GM12801 (cell line): ENCODE measurements around the gene AK3.

Source experiments
- TF ChIP-seq, protein P1 (sequence below): IDR thresholded peaks from one replicate; pipeline ENCODE4 v1.5.1; 2011; ENCODE audit warnings: control low read depth; ENCODE audit not compliant: insufficient read length; ENCODE audit errors: extremely low read depth

Gene AK3

DNA sequence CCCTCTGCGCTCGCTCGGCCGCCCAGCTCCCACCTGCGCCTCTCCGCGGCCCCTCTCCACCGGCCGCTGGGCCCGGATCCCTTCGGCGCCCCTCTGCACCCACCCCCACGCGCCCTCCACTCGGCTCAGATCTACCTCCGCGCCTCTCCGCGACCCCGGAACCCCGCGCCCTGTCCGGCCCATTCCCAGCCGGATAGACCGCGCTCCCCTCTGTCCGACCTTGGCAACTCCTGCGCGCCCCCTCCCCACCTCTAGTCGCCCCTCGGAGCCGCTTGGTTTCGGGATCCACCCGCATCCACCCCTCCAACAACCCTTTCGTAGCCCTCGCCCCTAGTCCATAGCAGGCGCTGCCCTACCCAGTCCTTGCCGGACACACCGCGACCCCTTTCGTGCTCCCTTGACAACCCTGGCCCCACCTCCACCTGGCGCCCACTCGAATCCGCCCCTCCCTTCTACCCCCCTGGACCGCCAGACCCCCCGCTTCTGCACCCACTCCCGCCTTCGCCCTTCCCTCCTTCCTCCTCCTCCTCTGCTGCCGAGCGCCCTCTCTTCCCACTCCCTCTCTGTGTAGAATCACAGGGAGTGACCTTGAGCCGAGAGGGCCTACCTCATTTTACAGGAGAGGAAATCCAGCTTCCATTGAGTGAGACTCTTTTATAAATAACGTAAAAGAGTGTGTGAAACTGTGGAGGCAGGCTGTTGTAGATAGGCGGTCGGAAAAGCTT lies 525 bp upstream of the AK3 start:
- TF ChIP-seq, protein P1, sequence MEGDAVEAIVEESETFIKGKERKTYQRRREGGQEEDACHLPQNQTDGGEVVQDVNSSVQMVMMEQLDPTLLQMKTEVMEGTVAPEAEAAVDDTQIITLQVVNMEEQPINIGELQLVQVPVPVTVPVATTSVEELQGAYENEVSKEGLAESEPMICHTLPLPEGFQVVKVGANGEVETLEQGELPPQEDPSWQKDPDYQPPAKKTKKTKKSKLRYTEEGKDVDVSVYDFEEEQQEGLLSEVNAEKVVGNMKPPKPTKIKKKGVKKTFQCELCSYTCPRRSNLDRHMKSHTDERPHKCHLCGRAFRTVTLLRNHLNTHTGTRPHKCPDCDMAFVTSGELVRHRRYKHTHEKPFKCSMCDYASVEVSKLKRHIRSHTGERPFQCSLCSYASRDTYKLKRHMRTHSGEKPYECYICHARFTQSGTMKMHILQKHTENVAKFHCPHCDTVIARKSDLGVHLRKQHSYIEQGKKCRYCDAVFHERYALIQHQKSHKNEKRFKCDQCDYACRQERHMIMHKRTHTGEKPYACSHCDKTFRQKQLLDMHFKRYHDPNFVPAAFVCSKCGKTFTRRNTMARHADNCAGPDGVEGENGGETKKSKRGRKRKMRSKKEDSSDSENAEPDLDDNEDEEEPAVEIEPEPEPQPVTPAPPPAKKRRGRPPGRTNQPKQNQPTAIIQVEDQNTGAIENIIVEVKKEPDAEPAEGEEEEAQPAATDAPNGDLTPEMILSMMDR, result no peak

DNA sequence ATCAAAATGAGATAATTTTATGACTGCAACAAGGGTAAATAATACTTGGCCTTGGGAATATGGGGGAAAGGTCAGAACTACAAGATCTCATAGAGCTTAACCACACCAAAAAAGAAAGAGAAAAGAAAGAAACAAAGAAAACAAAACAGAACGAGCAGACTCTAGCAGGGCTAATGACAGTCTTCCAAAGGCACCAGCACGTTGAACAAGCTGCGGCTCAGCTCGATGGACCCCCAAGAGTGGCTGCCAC lies 689 bp downstream of the AK3 start:
- TF ChIP-seq, protein P1, result no peak

DNA sequence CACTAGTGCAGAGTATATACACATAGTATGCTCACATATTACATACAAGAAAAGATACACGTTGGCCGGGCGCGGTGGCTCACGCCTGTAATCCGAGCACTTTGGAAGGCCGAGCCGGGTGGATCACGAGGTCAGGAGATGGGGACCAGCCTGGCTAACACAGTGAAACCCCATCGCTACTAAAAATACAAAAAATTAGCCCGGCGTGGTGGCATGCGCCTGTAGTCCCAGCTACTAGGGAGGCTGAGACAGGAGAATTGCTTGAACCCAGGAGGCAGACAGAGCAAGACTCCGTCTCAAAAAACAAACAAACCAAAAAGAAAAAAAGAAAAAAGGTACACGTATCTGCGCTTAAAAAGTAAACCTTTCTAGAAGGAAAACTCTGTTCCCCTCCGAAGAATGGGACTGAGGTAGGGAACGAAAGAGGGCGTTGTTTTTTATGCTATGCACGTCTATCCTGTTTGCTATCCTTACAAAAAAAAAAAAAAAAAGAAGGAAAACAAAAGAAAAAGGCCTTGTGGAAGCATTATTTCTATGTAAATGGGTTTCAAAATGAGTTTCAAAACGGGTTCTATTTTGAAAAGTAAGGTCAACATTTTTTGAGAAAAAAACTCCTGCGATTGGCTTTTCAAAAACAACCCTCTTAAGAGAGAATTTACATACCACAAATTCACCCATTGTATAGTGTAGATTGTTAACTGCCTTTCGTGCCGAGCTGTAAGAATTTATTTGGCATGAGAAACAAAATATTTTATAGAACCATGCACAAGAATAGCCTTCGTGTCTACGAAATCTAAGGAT lies 1.2 kb downstream of the AK3 start:
- TF ChIP-seq, protein P1, result no peak

DNA sequence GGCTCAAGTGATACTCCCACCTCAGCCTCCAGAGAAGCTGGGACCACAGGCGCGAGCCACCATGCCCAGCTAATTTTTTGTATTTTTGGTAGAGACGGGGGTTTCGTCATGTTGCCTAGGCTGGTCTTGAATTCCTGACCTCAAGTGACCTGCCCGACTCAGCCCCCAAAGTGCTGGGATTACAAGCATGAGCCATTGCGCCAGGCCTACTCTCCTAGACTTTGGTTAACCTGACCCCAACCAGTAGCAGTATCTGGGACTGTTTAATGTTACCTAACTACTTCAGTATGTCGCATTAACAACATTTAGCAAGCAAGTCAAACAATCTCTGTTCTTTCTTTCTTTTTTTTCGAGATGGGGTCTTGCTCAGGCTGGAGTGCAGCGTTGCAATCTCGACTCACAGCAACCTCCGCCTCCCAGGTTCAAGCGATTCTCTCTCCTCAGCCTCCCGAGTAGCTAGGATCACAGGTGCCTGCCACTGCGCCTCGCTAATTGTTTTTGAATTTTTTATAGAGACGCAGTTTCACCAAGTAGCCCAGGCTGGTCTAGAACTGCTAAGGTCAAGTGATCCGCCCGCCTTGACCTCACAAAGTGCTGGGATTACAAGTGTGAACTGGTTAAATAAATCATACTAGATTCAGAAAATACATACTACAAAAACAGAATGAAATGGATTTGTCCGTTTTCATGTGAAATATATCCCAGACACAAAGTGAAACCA lies 2.0 kb downstream of the AK3 start:
- TF ChIP-seq, protein P1, result no peak

DNA sequence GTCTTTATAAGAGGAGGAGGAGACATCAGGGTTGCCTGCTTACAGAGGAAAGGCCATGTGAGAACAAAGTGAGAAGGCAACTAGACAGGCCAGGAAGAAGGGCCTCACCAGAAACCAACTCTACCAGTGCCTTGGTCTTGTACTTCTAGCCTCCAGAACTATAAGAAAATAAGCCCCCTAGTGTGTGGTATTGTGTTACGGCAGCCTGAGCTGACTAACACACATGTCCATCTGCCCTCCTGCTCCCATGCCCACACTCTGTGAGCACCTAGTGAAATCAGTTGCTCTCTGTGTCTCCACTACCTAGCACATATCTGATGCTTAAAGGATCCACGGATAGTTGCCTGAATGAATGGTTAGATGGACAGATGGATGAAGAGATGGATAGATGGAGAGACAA lies 6.9 kb downstream of the AK3 start:
- TF ChIP-seq, protein P1, result no peak

DNA sequence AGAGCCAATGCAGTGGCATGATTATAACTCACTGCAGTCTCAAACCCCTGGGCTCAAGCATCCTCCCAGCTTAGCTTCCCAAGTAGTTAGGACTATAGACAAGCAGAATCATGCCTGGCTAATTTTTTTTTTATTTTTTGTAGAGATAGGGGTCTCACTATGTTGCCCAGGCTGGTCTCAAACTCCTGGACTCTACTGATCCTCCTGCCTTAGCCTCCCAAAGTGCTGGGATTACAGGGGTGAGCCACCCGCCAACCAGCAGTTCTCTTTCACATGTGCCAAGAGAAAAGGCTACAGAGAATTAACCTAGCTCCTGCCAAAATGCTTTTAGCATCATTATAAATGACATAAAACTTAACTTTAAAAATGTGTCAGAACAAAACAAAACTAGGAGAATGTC lies 8.1 kb downstream of the AK3 start:
- TF ChIP-seq, protein P1, result no peak

DNA sequence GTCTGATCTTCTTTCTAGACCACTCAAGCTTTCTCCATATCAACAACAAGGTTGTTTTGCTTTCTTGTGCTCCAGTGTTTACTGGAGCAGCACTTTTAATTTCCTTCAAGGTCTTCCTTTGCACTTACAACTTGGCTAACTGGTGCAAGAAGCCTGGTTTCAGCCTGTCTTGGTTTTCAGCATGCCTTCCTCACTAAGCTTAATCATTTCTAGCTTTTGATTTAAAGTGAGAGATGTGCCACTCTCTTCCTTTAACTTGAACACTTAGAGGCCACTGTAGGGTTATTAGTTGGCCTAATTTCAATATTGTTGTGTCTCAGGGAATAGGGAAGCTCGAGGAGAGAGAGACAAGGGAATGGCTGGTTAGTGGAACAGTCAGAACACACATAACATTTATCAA lies 13.4 kb downstream of the AK3 start:
- TF ChIP-seq, protein P1, result no peak
